Measurements from ENCODE around the gene SOX12.

Gene SOX12

DNA sequence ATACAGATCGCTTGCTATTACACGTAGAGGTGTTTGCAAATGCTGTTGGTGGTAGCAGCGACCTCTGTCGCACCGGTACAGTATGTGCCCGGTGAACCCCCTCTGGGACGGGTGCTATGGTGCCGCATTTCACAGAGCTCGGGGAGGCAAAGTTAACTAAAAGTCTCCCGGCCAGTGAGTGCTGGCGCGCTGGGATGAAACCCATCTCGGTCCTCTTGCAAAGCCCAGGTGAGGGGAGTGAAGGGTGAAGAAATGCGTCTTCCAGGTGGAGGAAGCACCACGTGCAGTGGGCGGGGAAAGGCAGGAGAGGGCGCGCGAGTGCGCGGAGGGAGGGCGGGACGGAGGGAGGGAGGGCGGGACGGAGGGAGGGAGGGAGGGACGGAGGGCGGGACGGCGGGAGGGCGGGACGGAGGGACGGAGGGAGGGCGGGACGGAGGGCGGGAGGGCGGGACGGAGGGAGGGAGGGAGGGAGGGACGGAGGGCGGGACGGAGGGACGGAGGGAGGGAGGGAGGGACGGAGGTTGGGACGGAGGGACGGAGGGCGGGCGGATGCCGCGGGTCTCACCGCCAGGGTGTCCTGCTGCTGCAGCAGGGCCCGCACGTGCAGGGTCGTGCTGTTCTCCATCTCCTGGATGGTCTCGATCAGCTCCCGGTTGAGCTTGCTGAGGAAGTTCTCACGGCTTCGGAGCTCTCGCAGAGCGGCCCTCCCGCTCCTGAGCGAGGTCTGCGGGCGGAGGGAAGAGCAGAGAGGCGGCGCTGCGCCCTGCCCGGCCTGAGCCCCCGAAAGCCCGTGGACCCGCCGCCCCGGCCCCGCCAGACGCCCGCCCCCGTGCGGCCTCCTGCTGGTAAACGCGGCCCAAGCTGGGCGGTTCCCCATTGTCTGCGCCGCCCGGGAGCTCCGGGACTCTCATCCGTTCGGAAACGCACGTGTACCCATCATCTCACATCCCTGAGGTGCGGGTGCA lies 46.5 kb upstream of the SOX12 start:
- Mint-ChIP-seq H3K27ac (no peak overlapping the region), H3K4me3 (no peak overlapping the region)
- no peak for DNase-seq

DNA sequence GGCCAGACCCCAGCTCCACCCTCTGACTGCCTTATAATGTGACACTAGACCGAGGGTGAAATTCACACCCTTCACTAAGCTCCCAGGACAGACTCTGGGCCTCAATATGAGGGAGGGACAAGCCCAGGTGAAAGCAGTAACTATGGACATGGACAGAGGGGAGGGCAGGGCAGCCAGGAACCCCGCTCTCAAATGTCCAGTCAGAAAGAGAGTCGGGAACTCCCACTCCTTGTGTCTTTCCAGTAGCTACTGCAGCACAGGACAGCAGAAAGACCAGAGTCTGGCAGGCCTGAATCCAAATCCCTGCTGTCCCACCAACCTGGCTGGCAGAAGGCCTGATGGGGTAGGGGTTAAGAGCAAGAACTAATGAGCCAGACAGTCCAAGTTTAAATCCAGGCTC lies 41.2 kb upstream of the SOX12 start:
- TF ChIP-seq, protein P1, sequence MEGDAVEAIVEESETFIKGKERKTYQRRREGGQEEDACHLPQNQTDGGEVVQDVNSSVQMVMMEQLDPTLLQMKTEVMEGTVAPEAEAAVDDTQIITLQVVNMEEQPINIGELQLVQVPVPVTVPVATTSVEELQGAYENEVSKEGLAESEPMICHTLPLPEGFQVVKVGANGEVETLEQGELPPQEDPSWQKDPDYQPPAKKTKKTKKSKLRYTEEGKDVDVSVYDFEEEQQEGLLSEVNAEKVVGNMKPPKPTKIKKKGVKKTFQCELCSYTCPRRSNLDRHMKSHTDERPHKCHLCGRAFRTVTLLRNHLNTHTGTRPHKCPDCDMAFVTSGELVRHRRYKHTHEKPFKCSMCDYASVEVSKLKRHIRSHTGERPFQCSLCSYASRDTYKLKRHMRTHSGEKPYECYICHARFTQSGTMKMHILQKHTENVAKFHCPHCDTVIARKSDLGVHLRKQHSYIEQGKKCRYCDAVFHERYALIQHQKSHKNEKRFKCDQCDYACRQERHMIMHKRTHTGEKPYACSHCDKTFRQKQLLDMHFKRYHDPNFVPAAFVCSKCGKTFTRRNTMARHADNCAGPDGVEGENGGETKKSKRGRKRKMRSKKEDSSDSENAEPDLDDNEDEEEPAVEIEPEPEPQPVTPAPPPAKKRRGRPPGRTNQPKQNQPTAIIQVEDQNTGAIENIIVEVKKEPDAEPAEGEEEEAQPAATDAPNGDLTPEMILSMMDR (IDR thresholded peaks at IDR 0.05), result no peak
- Mint-ChIP-seq H3K27ac (no peak overlapping the region), H3K4me3 (no peak overlapping the region), H3K27me3 (ENCODE audit: low read depth, poor library complexity) (no peaks in the 10 kb centered on the region), H3K4me1 (peaks cover 19% of the 10 kb centered on the region), H3K36me3 (ENCODE audit: low read depth) (peaks cover 82% of the 10 kb centered on the region), H3K9me3 (peaks cover 9% of the 10 kb centered on the region)
- no peak for DNase-seq

More for the DNA sequence above, 46.5 kb upstream of the SOX12 start:
- Mint-ChIP-seq H3K4me1 (peaks cover 2% of the 10 kb centered on the region), H3K36me3 (ENCODE audit: low read depth) (peaks cover 86% of the 10 kb centered on the region), H3K9me3 (no peaks in the 10 kb centered on the region), H3K27me3 (ENCODE audit: low read depth, poor library complexity) (no peaks in the 10 kb centered on the region)
- TF ChIP-seq, protein P1 (IDR thresholded peaks at IDR 0.05), result no peak

DNA sequence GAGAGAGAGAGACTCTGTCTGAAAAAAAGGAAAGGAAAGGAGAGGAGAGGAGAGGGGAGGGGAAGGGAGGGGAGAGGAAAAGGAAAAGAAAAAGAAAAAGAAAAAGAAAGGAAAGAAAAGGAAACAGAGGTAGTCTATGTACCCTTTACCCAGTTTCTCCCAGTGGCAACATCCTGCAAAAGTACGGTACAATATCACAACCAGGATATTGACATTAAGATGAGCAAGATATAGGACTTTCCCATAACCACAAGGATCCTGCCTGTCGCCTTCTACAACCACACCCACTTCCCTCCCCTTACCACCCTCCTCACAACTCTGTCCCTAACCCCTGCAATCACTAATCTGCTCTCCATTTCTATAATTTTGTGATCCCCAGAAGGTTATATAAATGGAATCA lies 38.8 kb upstream of the SOX12 start:
- H3K9me3 Mint-ChIP-seq, result peaks cover 12% of the 10 kb centered on the region
- peaks cover 25% of the 10 kb centered on the region for H3K4me1 Mint-ChIP-seq
- TF ChIP-seq, protein P1 (IDR thresholded peaks at IDR 0.05), result no peak
- peaks cover 64% of the 10 kb centered on the region for H3K36me3 Mint-ChIP-seq (ENCODE audit: low read depth)
- no peaks in the 10 kb centered on the region for H3K27me3 Mint-ChIP-seq (ENCODE audit: low read depth, poor library complexity)
- no peak overlapping the region for H3K4me3 Mint-ChIP-seq
- no peak for DNase-seq
- no peak overlapping the region for H3K27ac Mint-ChIP-seq

DNA sequence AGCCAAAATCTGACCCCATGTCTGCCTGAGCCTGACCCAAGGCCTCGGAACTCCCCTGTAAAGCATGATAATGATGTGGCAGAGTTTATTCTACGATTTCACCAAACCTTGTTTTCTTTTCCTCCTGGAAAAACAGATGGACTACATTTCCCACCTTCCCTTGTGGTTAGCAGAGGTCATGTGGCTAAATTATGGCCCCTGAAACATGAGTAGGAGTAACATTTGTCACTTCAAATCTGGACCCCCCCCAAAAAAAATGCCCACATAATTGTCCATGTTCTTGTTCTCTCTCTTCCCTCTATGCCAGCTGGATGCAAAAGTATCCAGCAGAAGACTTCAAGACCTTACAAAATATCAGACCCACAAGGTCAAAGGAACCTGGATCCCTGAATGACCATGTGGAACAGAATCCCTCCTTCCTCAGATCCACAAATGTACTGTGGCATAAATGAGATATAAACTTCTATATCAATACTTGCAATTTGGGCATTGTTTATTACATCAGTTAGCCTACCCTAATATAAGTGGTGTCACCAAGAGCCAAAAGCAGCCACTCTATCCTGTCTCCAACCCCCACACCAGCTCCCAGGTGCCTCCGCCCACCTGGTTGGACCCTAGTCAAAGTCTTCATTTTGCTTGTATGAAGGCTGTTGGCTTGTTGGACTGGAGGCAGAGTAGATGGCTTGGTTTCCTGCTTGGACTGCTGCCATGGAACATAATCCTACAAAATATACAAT lies 36.2 kb upstream of the SOX12 start:
- TF ChIP-seq, protein P1 (IDR thresholded peaks at IDR 0.05), result no peak
- H3K36me3 Mint-ChIP-seq (ENCODE audit: low read depth), result peaks cover 48% of the 10 kb centered on the region
- H3K4me1 Mint-ChIP-seq, result peaks cover 21% of the 10 kb centered on the region
- H3K27me3 Mint-ChIP-seq (ENCODE audit: low read depth, poor library complexity), result no peaks in the 10 kb centered on the region
- H3K9me3 Mint-ChIP-seq, result peaks cover 12% of the 10 kb centered on the region
- no peak overlapping the region for H3K4me3 Mint-ChIP-seq
- no peak for DNase-seq
- no peak overlapping the region for H3K27ac Mint-ChIP-seq

DNA sequence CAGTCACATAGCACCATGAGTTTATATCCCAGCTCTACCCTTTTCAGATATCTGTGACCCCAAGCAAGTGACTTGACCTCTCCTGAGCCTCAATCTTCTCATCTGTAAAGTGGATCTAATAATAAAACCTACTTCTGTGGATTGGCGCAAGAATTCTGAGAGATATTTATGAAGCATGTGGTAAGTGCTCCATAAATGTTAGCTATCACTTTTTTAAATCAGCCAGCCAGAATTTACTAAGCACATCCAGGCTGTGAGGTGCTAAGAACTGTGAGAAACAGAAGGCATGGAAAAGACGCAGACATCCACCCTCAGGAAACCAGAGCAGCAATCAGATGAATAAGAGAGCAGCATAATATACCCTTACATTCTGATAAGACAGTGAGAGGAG lies 35.7 kb upstream of the SOX12 start:
- Mint-ChIP-seq H3K4me3 (no peak overlapping the region), H3K36me3 (ENCODE audit: low read depth) (peaks cover 46% of the 10 kb centered on the region), H3K9me3 (peaks cover 12% of the 10 kb centered on the region), H3K27ac (no peak overlapping the region), H3K4me1 (peaks cover 21% of the 10 kb centered on the region), H3K27me3 (ENCODE audit: low read depth, poor library complexity) (no peaks in the 10 kb centered on the region)
- no peak for DNase-seq
- TF ChIP-seq, protein P1 (IDR thresholded peaks at IDR 0.05), result no peak
